WTC11 (cell line): ENCODE measurements around the gene TLCD1. TPM values are rescaled to one million over a fixed set of nuclear protein-coding genes. Genes with fewer than 3 reads are reported as not detected.

Experiments used
- ATAC-seq: fragments of 200-7000 bp; cut with Tn5 transposase; 2 replicates; pipeline ENCODE4 v1.10.0; 2021; ENCODE audit warnings: mild to moderate bottlenecking, moderate library complexity
- CTCF ChIA-PET: fragments of 300-600 bp; sonication (Branson Sonifier 250); formaldehyde crosslinking; loops from one replicate; lab custom pipeline; 2021; ENCODE audit warnings: antibody characterized with exemption; lab: Charles Lee
- POLR2A ChIA-PET: fragments of 350-600 bp; sonication (Branson Sonifier 250); formaldehyde crosslinking; loops from one replicate; lab custom pipeline; 2021; ENCODE audit warnings: antibody characterized with exemption; lab: Charles Lee
- DNase-seq: peaks from one replicate; pipeline ENCODE4 v3.0.0; 2021; ENCODE audit warnings: low spot score
- H3K27ac Mint-ChIP-seq: 2 replicates; pipeline ENCODE4 v1.8.0; 2021; ENCODE audit warnings: mixed read lengths
- H3K27me3 Mint-ChIP-seq: 2 replicates; pipeline ENCODE4 v1.8.0; 2021; ENCODE audit warnings: low read depth, mild to moderate bottlenecking, moderate library complexity, mixed read lengths
- H3K36me3 Mint-ChIP-seq: 2 replicates; pipeline ENCODE4 v1.8.0; 2021; ENCODE audit warnings: mixed read lengths
- H3K4me1 Mint-ChIP-seq: 2 replicates; pipeline ENCODE4 v1.8.0; 2022; ENCODE audit warnings: mixed read lengths
- H3K4me3 Mint-ChIP-seq: 2 replicates; pipeline ENCODE4 v1.8.0; 2021; ENCODE audit warnings: mild to moderate bottlenecking, moderate library complexity, mixed read lengths
- H3K9me3 Mint-ChIP-seq: 2 replicates; pipeline ENCODE4 v1.8.0; 2021; ENCODE audit warnings: mixed read lengths
- ATF2 ChIP-seq: sonication (generic); formaldehyde crosslinking; IDR thresholded peaks from 2 replicates; pipeline ENCODE4 v1.8.1; 2022; ENCODE audit warnings: low read depth, missing genetic modification reagents, borderline replicate concordance
- ATF3 ChIP-seq: sonication (generic); formaldehyde crosslinking; conservative IDR thresholded peaks from 2 replicates; pipeline ENCODE4 v1.8.1; 2022; ENCODE audit warnings: mild to moderate bottlenecking, missing genetic modification reagents
- CREB1 ChIP-seq: sonication (generic); formaldehyde crosslinking; IDR thresholded peaks from 2 replicates; pipeline ENCODE4 v1.8.0; 2023; ENCODE audit warnings: mild to moderate bottlenecking, missing genetic modification reagents
- E2F1 ChIP-seq: sonication (generic); formaldehyde crosslinking; IDR thresholded peaks from 2 replicates; pipeline ENCODE4 v1.8.0; 2022; ENCODE audit warnings: mild to moderate bottlenecking, missing genetic modification reagents
- ESRRA ChIP-seq: sonication (generic); formaldehyde crosslinking; IDR thresholded peaks from 2 replicates; pipeline ENCODE4 v1.8.1; 2022; ENCODE audit warnings: mild to moderate bottlenecking, missing genetic modification reagents, borderline replicate concordance
- FOXK1 ChIP-seq: sonication (generic); formaldehyde crosslinking; IDR thresholded peaks from 2 replicates; pipeline ENCODE4 v1.8.0; 2022; ENCODE audit warnings: mild to moderate bottlenecking, moderate library complexity, missing genetic modification reagents
- IRF1 ChIP-seq: sonication (generic); formaldehyde crosslinking; IDR thresholded peaks from 2 replicates; pipeline ENCODE4 v1.8.0; 2023; ENCODE audit warnings: missing genetic modification reagents
- JAZF1 ChIP-seq: fragments of 250-450 bp; sonication (Bioruptor Pico); IDR thresholded peaks from 2 replicates; pipeline ENCODE4 v1.9.0; 2021; ENCODE audit warnings: moderate library complexity, mild to moderate bottlenecking, inconsistent platforms
- MAX ChIP-seq: sonication (generic); formaldehyde crosslinking; IDR thresholded peaks from 2 replicates; pipeline ENCODE4 v1.8.0; 2022; ENCODE audit warnings: mild to moderate bottlenecking, missing genetic modification reagents
- OVOL2 ChIP-seq: fragments of 250-450 bp; sonication (Bioruptor Pico); IDR thresholded peaks from 2 replicates; pipeline ENCODE4 v1.9.0; 2021; ENCODE audit warnings: mild to moderate bottlenecking, borderline replicate concordance
- PRRX2 ChIP-seq: fragments of 250-450 bp; sonication (Bioruptor Pico); IDR thresholded peaks from 2 replicates; pipeline ENCODE4 v1.8.0; 2021; ENCODE audit warnings: mild to moderate bottlenecking
- SMAD3 ChIP-seq: sonication (generic); formaldehyde crosslinking; IDR thresholded peaks from 2 replicates; pipeline ENCODE4 v1.8.0; 2022; ENCODE audit warnings: missing genetic modification reagents, mild to moderate bottlenecking, borderline replicate concordance
- SOX15 ChIP-seq: fragments of 250-450 bp; sonication (Bioruptor Pico); IDR thresholded peaks from 2 replicates; pipeline ENCODE4 v1.9.0; 2021; ENCODE audit warnings: mild to moderate bottlenecking
- STAT6 ChIP-seq: sonication (generic); formaldehyde crosslinking; conservative IDR thresholded peaks from 2 replicates; pipeline ENCODE4 v1.8.1; 2023; ENCODE audit warnings: mild to moderate bottlenecking, low read depth, missing genetic modification reagents, moderate library complexity
- TCF7 ChIP-seq: sonication (generic); formaldehyde crosslinking; IDR thresholded peaks from 2 replicates; pipeline ENCODE4 v1.8.0; 2022; ENCODE audit warnings: mild to moderate bottlenecking, low read depth, missing genetic modification reagents, moderate library complexity
- USF2 ChIP-seq: sonication (generic); formaldehyde crosslinking; IDR thresholded peaks from 2 replicates; pipeline ENCODE4 v1.8.1; 2023; ENCODE audit warnings: mild to moderate bottlenecking, missing genetic modification reagents, moderate library complexity
- ZBTB21 ChIP-seq: sonication (generic); formaldehyde crosslinking; IDR thresholded peaks from 2 replicates; pipeline ENCODE4 v1.8.1; 2023; ENCODE audit warnings: mild to moderate bottlenecking, missing genetic modification reagents, borderline replicate concordance
- ZMAT4 ChIP-seq: fragments of 250-450 bp; sonication (Bioruptor Pico); IDR thresholded peaks from 2 replicates; pipeline ENCODE4 v1.9.0; 2021; ENCODE audit warnings: mild to moderate bottlenecking
- ZNF219 ChIP-seq: sonication (generic); formaldehyde crosslinking; IDR thresholded peaks from 2 replicates; pipeline ENCODE4 v1.8.0; 2023; ENCODE audit warnings: missing genetic modification reagents, mild to moderate bottlenecking, borderline replicate concordance
- ZNF281 ChIP-seq: sonication (generic); formaldehyde crosslinking; IDR thresholded peaks from 2 replicates; pipeline ENCODE4 v1.8.0; 2023; ENCODE audit warnings: mild to moderate bottlenecking, missing genetic modification reagents
- ZNF671 ChIP-seq: fragments of 250-450 bp; sonication (Bioruptor Pico); IDR thresholded peaks from 2 replicates; pipeline ENCODE4 v1.8.0; 2021; ENCODE audit warnings: mild to moderate bottlenecking
- total RNA-seq: library from RNA; stranded (reverse); gene quantifications from 3 replicates; pipeline ENCODE4 v1.2.3, GENCODE V29; 2021

TLCD1 gene
- total RNA-seq, 1 experiment from 2014 or later = 36.0 TPM

GRCh38 chr17:28729950-28730330, 3.9 kb upstream of the TLCD1 start:
- ATAC-seq (no peak), DNase-seq (no peak)
- peaks cover 6% of the 10 kb centered on the region; the same call in 1 of the 2 replicates for H3K36me3 Mint-ChIP-seq
- POLR2A ChIA-PET = interaction anchor here (0.7 to 6.4 kb wide), 3 partner anchors 17 to 222 kb away, joined by 3 to 310 read pairs (median 9); partner anchors contain the start of genes FLOT2, PHF12 and TRAF4
- H3K4me3 Mint-ChIP-seq = no peak overlapping the region
- CTCF ChIA-PET = interaction anchor here (1.5 to 12.2 kb wide), 7 partner anchors 10 to 387 kb away, joined by 4 to 541 read pairs (median 69); partner anchors contain the start of genes DHRS13, PROCA1, RPL23A and TRAF4
- H3K4me1 Mint-ChIP-seq = peaks cover 12% of the 10 kb centered on the region
- no peaks in the 10 kb centered on the region for H3K27me3 Mint-ChIP-seq
- no peaks in the 10 kb centered on the region for H3K9me3 Mint-ChIP-seq
- H3K27ac Mint-ChIP-seq = peak overlapping the region; percentile 83
- TF ChIP-seq ESRRA (CRISPR knock-in tag) (no peak), SOX15 (no peak), CREB1 (CRISPR knock-in tag) (no peak), IRF1 (CRISPR knock-in tag) (no peak), PRRX2 (CRISPR knock-in tag) (no peak), ZNF281 (no peak), ATF2 (CRISPR knock-in tag) (no peak), ZBTB21 (CRISPR knock-in tag) (no peak), ATF3 (CRISPR knock-in tag) (no peak), OVOL2 (CRISPR knock-in tag) (no peak), SMAD3 (CRISPR knock-in tag) (no peak), E2F1 (CRISPR knock-in tag) (no peak), ZNF219 (CRISPR knock-in tag) (no peak)

- H3K27ac Mint-ChIP-seq = peak within 1 kb of the TSS; percentile 99
- H3K36me3 Mint-ChIP-seq = peaks cover 11% of the 10 kb centered on the region
- POLR2A ChIA-PET = interaction anchor here (0.6 to 6.4 kb wide), 18 partner anchors 9 to 389 kb away, joined by 3 to 310 read pairs (median 8); partner anchors contain the start of genes BLTP2, DHRS13, FLOT2 and PHF12
- DNase-seq = peak; percentile 98
- H3K4me1 Mint-ChIP-seq = peaks cover 25% of the 10 kb centered on the region
- H3K27me3 Mint-ChIP-seq = no peaks in the 10 kb centered on the region
- peak within 1 kb of the TSS; percentile 92 for H3K4me3 Mint-ChIP-seq
- no peaks in the 10 kb centered on the region for H3K9me3 Mint-ChIP-seq
- ATAC-seq = peak; percentile 15
- CTCF ChIA-PET = interaction anchor here (0.7 to 12.2 kb wide), 30 partner anchors 9 to 450 kb away, joined by 3 to 541 read pairs (median 14); partner anchors contain the start of genes BLTP2, DHRS13, ERAL1 and FAM222B
- TF ChIP-seq ATF3 (CRISPR knock-in tag) = no peak
- no peak for TF ChIP-seq ZMAT4 (CRISPR knock-in tag)
- peak; percentile 11; the same call in 1 of the 2 replicates for TF ChIP-seq FOXK1 (CRISPR knock-in tag)
- no peak for TF ChIP-seq JAZF1 (CRISPR knock-in tag)
- no peak for TF ChIP-seq MAX (CRISPR knock-in tag)
- no peak for TF ChIP-seq TCF7 (CRISPR knock-in tag)
- no peak for TF ChIP-seq STAT6 (CRISPR knock-in tag)
- TF ChIP-seq ESRRA (CRISPR knock-in tag) = no peak
- no peak for TF ChIP-seq USF2 (CRISPR knock-in tag)
- no peak for TF ChIP-seq ZNF671 (CRISPR knock-in tag)
Observed at GRCh38 chr17:28728364-28729200, 2.5 kb upstream of the TLCD1 start, which contains the start of gene NEK8. NEK8 (plus strand) TSS chr17:28728788; CDS start chr17:28728814, 26 bp downstream.
